K562 (cell line): Measurements from ENCODE around the gene E2F7. TPM values are rescaled to one million over a fixed set of nuclear protein-coding genes. Genes with fewer than 3 reads are reported as not detected.

Experiments
- ATF6 ChIP-seq: sonication (generic); formaldehyde crosslinking; IDR thresholded peaks from 2 replicates; pipeline ENCODE4 v1.4.0; 2020; ENCODE audit warnings: mild to moderate bottlenecking, missing genetic modification reagents
- CHCHD3 ChIP-seq: fragments of 250-450 bp; sonication (Bioruptor Pico); IDR thresholded peaks from 2 replicates; pipeline ENCODE4 v2.1.2; 2022; ENCODE audit warnings: mild to moderate bottlenecking
- DMBX1 ChIP-seq: fragments of 250-450 bp; sonication (Bioruptor Pico); IDR thresholded peaks from 2 replicates; pipeline ENCODE4 v1.8.0; 2022; ENCODE audit warnings: inconsistent platforms, mild to moderate bottlenecking, moderate library complexity, borderline replicate concordance
- GTF2B ChIP-seq: IDR thresholded peaks from 2 replicates; pipeline ENCODE4 v1.6.1; 2011; ENCODE audit not compliant: insufficient read length; ENCODE audit errors: extremely low read depth
- HDGF ChIP-seq: fragments of 450-650 bp; IDR thresholded peaks from 2 replicates; pipeline ENCODE4 v1.6.1; 2016
- HEY1 ChIP-seq: fragments of 250-450 bp; sonication (Bioruptor Pico); IDR thresholded peaks from 2 replicates; pipeline ENCODE4 v1.5.0; 2020; ENCODE audit warnings: mild to moderate bottlenecking, moderate library complexity, borderline replicate concordance
- MIER1 ChIP-seq: fragments of 450-650 bp; IDR thresholded peaks from 2 replicates; pipeline ENCODE4 v1.6.1; 2016; ENCODE audit warnings: antibody characterized with exemption, mild to moderate bottlenecking, low read depth
- MXD1 ChIP-seq: fragments of 250-450 bp; sonication (Bioruptor Pico); IDR thresholded peaks from 2 replicates; pipeline ENCODE4 v1.8.0; 2021; ENCODE audit warnings: borderline replicate concordance, mild to moderate bottlenecking, moderate library complexity; ENCODE audit not compliant: poor library complexity, severe bottlenecking
- SFPQ ChIP-seq: fragments of 200-400 bp; formaldehyde crosslinking; IDR thresholded peaks from 2 replicates; pipeline ENCODE4 v1.6.1; 2017; ENCODE audit warnings: mild to moderate bottlenecking, low read depth, low read length, moderate library complexity
- SMARCC2 ChIP-seq: fragments of 450-650 bp; IDR thresholded peaks from 2 replicates; pipeline ENCODE4 v1.6.1; 2017; ENCODE audit warnings: antibody characterized with exemption, moderate library complexity, mild to moderate bottlenecking, low read depth
- TCF7 ChIP-seq: sonication (generic); IDR thresholded peaks from 2 replicates; pipeline ENCODE4 v1.6.1; 2016; ENCODE audit warnings: antibody characterized with exemption, borderline replicate concordance
- THRAP3 ChIP-seq: fragments of 450-650 bp; IDR thresholded peaks from 2 replicates; pipeline ENCODE4 v1.6.1; 2016; ENCODE audit warnings: mild to moderate bottlenecking, inconsistent platforms, borderline replicate concordance
- ZBTB9 ChIP-seq: fragments of 450-650 bp; formaldehyde crosslinking; IDR thresholded peaks from 2 replicates; pipeline ENCODE4 v1.4.0; 2020; ENCODE audit warnings: mild to moderate bottlenecking, moderate library complexity
- ZC3H8 ChIP-seq: fragments of 450-650 bp; IDR thresholded peaks from 2 replicates; pipeline ENCODE4 v1.6.1; 2017
- ZNF184 ChIP-seq: sonication (generic); formaldehyde crosslinking; IDR thresholded peaks from 2 replicates; pipeline ENCODE4 v1.5.0; 2020; ENCODE audit warnings: missing genetic modification reagents
- ZNF263 ChIP-seq: sonication (generic); formaldehyde crosslinking; IDR thresholded peaks from 2 replicates; pipeline ENCODE4 v1.8.0; 2022; ENCODE audit warnings: mild to moderate bottlenecking, missing genetic modification reagents, borderline replicate concordance
- ZNF311 ChIP-seq: fragments of 250-450 bp; sonication (Bioruptor Pico); IDR thresholded peaks from 2 replicates; pipeline ENCODE4 v1.4.0; 2020; ENCODE audit warnings: mild to moderate bottlenecking, moderate library complexity
- ZNF445 ChIP-seq: fragments of 250-450 bp; sonication (Bioruptor Pico); IDR thresholded peaks from 2 replicates; pipeline ENCODE4 v1.4.0; 2020; ENCODE audit warnings: low read depth, mild to moderate bottlenecking, moderate library complexity
- ZNF717 ChIP-seq: fragments of 250-450 bp; sonication (Bioruptor Pico); IDR thresholded peaks from 2 replicates; pipeline ENCODE4 v1.5.0; 2021
- polyA plus RNA-seq, 8 experiments: library from polyadenylated mRNA; depleted of rRNA in 4 of 8; stranded (reverse) in 5 of 8; unstranded in 3 of 8; fragments of >200 nt; fragmentation: Nextera tagmentation in 2 of 8; fragmentation: Illumina TruSeq in 1 of 8; extraction: Ambion mirVana in 2 of 8; extraction: Trizol in 1 of 8; gene quantifications; 2 replicates each; pipeline versions ENCODE4 v1.2.1 to v1.2.3, GENCODE V29; 2011 to 2014; ENCODE audit warnings: inconsistent platforms in 1 of 8, missing spikeins in 1 of 8
- total RNA-seq, 7 experiments: library from RNA; depleted of rRNA in 6 of 7; stranded (reverse); fragments of >200 nt in 6 of 7; fragmentation: Illumina TruSeq in 2 of 7; extraction: Trizol in 2 of 7; gene quantifications; 2 replicates each; pipeline versions ENCODE4 v1.2.1 to v1.2.3, GENCODE V29; 2011 to 2021; ENCODE audit warnings: low replicate concordance in 1 of 7

Gene E2F7
- total and polyA plus RNA-seq, 9 of the 15 experiments (the other 6 are each of a cell fraction or from before 2014, with no cell fraction given): 3.4 to 13.6 (median 8.1) TPM

- TF ChIP-seq ZNF263 (CRISPR knock-in tag) (no peak), ZNF311 (CRISPR knock-in tag) (no peak), MIER1 (no peak), TCF7 (no peak), ZNF445 (CRISPR knock-in tag) (no peak), HEY1 (CRISPR knock-in tag) (no peak), MXD1 (no peak), THRAP3 (no peak), SMARCC2 (no peak), CHCHD3 (CRISPR knock-in tag) (no peak), SFPQ (no peak), ZNF717 (CRISPR knock-in tag) (no peak), ZC3H8 (no peak), ZNF184 (CRISPR knock-in tag) (no peak), DMBX1 (CRISPR knock-in tag) (no peak), ZBTB9 (CRISPR knock-in tag) (peak; percentile 22; the same call in 1 of the 2 replicates), ATF6 (CRISPR knock-in tag) (no peak), HDGF (no peak), GTF2B (no peak)
Observed at GRCh38 chr12:77065361-77066204, at the start of gene E2F7 (continued).
